Measurements from ENCODE around the gene NFIX.

Gene NFIX

DNA sequence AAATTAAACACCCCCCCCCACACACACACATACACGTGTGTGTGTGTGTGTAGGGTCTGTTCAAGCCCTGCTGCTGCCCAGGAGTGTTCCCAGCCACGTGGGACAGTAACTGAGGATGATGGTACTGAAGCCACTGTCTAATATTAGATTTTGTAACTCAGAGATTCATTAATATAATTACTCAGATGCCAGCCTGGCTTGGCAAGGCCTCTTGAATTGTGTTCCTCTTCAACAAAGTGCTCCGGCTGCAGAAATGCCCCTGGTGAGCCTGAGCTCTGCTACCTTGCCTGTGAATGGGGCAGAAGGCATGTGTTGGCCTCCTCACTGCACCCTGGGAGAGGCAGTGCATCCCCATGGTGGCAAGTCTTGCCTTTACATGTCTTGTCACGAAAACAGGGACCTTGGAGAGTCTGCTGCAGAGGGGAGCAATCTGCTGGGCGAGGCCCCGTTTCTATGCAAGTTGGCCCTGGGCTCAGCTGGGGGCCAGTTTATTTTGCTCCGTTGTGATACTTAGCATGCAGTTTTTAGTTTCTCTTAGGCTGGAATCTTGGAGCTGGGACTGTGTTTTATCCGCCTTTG lies 44.0 kb downstream of the NFIX start:
- DNase-seq = no peak

DNA sequence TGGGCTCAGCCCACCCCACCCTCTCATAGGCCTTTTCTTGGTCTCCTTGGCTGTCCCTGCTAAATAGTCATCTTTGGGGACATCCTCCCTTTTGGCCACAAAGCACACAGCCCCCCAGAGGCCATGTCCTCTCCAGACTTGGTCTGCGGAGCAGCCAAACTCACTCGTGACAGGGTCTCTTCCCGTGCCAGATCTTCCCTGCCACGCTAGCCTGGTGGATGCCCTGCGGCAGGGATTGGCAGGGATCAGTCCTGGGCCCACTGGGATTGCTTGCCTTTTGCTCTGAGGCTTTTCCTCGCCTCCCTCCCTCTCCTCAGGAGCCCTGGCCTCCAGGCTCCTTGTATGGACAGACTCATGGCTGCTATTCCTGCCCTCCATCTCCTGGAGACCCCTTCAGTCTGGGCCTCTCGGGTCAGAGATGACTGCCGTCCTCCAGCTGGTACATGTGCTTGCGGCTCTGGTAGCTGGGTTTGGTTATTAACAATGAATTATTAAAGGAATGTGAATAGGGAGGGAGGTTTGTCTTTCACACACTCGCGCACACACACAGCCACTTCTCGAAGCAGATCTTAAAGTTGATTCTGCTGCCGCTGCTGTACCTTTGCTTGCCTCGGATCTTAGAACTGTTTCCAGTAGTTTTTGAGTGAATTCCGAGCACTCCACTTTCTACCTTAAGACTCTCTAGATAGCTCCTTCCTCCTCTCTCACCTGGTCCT lies 45.1 kb downstream of the NFIX start:
- no peak for DNase-seq

DNA sequence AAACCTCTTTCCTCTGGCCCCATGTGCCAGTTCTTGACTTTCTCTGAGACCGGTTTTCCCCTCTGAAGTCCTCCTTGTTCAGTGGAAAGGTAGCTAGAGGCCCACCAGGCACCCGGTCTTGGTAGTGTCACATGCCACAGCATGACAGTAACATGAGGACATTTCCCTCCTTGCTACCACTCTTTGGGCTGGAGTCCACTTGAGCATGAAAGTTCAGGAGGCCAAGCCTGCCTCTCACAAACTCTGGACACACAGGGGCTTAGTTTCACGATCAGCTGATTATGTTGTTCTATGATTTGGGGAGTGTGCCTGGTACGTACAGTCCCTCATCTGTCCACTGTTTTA lies 45.6 kb downstream of the NFIX start:
- DNase-seq = no peak

DNA sequence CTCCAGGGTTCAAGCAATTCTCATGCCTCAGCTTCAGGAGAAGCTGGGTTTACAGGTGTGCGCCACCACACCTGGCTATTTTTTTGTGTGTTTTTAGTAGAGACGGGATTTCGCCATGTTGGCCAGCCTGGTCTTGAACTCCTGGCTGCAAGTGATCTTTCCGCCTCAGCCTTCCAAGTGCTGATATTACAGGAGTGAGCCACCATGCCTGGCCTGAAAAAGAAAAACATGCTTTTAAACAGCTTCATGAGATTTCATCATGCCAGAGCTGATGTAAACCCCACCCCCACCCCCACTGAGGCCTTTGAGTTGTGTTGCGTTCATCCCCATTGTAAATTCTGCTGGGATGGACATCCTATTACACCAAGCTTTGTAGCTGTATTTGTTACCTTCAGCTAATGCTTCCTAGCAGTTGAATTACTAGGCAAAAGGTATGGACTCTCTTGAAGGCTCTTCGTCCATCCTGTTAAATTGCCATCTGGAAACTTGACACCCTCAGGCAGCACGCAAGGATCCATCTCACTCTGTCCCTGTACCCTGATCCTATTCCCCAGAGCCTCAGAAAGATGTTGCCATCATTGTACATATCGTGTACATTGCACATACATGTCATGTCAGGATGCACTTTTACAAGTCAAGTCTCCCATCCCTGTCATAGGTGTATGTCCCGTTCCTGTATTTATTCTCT lies 47.3 kb downstream of the NFIX start:
- DNase-seq = peak in 1 of 3 experiments; percentile 13

DNA sequence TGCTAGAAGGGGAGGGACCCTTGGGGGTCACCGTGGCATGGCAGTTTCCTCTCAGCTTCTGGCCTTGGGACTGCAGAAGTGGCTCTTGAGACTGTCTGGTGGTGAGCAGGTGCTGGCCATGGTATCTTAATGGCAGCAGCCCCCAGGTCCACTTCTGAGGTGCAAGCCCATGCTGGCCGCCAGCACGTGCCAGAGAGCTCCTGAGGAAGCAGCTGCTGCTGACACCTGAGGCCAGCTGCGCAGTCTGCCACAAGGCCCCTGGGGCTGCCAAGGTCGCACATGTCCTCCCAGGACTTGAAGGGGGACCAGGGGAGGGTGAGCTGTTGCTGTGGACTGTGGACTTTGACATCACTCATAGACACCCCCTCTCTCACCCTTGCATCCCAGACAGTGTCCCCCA lies 48.0 kb downstream of the NFIX start:
- peak; percentile 15 to 91 (median 75) for DNase-seq

DNA sequence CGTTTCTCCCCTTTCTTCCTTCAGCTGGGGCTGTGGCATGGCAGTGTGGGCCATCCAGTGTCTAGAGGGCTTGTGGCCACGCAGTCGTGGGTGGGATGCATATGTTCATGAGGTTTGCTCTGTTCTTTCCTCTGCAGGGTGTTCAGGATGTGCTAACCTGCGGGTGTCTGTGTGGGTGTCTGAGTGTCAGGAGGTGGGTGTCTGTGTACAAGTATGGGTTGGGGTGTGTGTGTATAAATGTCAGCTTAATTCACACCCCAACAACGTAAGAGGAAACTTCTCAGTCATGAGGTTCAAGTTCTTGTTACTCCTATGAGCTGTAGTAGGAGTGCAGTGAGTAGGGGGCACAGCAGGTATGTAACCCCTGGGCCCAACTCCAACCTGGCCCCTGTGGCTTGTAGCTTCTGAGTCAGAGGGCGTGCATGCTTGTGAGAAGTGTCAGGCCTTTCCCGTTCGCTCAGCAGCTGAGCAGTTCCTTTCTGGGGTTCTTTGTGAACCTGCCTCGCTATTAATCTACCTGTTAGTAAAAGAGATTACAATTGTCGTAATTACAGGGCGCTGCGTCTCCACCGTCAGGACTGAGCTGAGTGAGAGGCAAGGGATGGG lies 49.1 kb downstream of the NFIX start:
- DNase-seq = peak in 2 of 3 experiments; percentile 87 to 95

DNA sequence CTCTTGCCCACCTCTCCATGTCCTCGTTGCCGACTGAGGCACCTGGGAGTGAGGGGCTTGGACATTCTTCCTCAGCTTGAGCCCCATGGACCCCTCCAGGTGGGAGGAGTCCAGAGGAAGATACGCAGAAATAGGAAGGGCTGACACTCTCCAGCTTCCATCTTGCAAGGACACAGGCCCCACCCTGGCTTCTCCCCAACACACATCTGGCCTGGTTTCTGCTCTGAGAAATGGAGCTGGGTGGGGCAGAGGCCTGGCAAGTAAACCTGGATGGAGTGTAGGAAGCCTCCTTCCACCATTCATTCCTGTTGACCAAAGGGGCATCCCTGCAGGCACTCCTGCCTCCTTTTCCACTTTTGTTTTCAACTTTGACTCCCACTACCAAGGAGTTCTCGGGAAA lies 50.5 kb downstream of the NFIX start:
- no peak for DNase-seq

DNA sequence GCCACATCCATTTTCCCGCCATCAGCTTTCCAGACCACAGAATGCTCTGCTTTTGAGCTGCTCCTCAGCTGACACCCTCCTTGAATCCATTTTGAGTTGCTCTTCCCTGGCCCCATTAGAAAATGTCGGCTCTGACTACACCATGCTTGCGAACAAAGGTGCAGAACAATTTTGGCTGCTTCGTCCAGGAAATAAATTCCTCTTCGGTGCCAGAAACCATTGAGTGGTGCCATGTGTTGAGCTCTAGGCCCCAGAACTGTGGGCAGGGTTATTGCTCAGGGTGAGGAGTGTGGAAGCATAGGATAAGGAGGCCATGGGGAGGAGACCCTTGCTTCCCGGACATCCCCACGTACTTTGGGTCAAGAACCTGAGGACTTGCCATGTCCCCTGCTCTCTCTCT lies 52.1 kb downstream of the NFIX start:
- DNase-seq = no peak

DNA sequence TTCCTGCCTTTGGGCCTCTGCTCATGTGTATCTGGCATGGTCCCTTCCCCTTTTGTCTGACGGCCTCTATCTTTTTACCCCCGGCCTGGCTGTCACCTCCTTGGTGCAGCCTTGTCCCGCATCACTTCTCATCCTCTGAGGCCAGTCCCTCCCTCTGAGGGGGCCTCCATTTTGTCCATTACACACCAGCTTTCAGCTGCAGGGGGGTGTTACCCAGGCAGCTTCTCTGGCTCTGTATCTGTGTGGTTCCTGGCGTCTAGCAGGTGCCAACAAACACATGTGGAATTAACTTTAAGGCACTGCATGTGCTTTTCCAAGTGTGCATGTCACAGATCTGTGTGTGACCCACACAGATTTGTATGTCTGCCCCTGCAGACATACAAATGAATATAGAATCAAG lies 55.0 kb downstream of the NFIX start:
- DNase-seq = no peak

DNA sequence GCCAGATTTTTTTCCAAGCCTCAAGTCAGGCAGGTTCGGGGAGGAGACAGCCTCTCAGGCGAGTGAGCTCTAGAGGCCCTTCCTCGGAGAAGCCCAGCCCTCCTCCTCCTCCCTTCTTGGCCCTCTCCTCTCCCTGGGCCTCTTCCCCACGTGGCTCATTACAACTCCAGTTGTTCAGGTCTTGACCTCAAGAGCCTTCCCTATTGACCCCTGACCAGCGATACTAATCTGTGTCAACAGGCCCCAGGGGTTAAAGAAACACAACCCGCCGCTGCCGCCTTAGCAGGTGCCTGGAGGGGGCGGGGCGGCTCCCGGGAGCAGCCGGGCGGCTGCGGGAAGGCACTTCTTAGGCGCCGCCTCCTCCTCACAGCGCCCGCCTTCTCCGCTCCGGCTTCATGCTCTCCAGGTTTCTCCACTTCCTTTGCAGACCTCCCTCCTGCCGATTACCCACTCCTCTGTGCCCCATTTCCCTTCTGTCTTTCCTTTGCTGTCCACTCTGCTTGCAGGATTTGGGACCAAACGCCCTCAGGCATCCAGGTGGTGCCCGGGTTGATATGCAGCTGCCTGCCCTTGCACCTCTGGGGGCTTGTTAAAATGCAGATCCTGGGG lies 56.4 kb downstream of the NFIX start:
- peak; percentile 79 to 91 (median 87) for DNase-seq

DNA sequence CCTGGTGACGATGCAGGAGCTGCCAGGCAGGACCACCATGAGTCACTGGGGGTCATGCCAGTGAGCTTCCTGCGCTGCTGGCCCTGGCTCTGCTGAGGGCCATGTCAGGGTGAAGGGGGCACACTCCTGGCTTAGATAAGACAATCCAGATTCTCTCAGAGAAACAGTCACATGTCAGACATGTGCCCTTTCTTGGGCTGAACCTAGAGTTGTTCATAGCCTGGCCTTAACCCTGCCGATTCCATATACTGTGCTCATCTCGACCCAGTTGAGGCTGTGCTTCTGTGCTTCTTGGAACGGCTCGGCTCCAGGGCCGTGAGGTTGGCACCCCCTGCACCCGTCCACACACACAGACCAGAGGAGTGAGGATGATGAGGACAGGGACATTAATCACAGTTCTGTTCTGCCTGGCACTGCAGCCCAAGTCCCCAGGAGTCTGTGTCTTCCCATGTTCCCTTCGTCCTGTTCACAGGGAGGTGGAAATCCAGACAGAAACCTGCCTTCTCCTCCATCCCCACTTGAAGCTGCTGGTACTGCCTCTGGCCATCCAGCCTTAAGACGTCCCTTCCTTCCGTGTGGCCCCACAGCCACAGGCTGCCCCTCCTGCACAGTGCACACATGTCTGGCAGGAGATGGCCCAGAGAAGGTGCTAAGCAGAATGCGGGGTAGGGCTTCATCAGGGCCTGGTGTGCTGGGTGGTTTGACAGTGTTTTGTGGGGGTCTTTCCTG lies 57.3 kb downstream of the NFIX start:
- DNase-seq = no peak

DNA sequence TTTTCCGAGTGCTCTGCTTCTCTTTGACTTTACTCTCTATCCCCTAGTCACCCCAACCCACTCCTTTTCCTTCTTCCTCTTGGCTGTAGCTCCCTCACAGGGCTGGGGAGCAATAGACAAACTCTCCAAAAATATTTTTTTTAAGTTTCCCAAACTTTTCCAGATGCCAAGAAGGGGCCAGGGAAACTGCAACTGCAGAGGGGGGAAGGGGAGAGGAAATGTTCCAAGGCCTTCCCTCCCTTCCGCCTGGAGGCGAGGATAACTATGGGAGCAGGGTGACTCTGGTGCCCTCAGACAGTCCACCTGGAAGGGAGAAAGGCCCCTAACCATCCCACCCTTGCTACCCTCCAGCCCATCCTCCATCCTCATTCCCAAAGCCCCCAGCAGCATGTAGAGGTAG lies 58.0 kb downstream of the NFIX start:
- no peak for DNase-seq

DNA sequence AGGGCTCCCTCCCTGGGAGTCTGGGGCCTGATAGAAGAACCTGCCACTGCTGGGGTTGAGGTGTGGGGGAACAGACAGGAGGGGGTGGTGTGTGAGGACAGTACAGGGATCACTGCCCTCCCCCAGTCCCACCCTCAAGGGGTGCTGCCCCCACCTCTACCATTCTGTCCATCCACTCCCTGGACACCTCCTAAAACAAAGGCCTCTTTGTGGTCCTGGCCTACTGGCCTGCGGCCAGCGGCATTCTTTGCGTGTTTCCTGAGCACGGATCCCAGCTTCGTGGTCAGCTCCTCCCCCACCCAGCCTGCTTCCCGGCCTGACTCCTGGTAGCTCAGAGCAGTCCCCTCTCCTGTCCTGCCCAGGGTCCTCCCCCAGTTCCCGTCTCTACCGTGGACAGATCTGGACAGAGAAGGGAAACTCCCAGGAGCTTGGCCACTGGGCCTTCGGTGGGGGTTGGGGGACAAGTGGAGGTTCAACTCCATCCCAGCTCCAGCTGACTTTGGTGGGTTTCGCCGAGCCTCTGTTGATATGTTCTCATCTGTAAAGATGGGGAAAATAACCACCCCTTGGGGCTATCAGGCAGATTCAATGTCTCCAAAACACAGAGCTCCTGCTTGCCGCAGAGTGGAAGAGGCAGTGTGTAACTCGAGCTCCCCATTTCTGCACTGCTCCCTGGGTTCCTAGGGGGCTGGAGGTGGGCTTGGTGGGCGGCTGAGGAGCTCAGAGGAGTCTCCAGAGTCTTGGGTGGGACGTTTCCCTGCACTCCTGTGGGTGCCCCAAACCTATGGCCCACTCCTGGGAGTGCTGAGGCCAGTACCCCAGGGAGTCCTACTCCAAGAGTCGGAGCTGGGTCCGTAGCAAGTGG lies 58.7 kb downstream of the NFIX start:
- DNase-seq = no peak

DNA sequence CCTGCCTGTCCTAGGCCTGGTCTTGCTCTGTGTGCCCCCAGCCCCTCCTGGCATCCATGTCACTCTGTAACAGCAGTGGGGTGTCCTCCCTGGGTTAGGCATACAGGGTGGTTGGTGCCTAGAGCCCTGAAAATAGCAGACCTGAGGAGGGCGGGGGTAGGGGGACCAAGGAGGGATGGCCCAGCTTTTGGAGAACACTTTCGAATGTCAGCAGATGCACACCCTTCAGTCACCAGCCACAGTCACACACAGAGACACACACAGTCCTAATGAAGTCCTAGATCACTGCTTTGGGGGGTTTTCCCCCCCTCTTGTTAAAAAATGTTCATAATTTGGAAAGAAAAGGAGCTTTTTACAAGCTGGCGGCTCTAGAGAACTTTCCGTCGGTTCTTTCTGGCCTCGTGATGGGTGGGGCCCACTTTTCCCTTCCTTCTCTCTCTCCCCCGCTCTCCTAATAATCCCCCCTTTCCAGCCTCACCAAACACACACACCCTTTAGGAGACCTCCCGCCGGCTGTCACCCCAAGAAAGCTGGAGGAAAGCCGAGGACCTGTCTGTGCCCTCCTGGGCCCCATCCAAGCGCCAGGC lies 59.4 kb downstream of the NFIX start:
- DNase-seq = no peak

DNA sequence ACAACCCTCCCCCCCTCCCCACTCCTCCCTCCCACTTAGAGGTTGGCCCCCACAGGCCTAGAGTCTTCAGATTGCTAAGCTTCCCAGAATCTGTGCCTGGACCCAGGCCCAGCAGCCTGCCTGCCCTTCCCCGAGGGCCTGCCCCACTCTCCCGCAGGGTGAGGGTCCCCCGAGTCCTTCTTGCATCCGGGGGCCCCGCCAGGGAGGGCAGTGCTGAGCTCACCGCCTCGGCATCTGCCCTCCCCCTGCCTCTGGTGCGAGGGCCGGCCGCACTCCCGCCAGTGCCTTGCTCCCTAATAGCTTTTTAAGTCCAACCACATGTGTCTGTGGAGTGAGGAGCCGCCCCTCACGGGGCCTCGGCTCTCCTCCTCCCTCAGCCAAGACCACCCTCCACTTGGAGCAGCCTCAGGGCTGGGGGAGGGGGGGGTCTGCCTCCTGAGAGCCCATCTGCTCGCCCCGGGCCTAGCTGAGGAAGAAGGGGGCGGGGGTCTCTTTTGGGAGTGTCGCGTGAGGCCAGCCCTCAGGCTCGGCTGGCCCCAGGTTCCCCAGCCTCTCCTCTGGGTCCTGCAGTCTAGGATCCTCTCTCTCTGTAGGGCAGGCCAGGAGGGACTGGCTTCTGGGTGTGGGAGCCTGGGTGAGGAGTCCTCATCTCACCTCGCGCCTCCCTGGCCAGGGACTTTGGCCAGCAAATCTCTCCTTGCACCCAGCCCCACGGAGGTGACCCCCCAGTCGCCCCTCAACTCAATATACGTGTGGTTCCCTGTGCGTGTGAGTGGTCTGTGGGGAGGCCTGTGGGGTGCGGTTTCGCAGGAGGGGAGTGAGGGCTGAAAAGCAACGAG lies 60.2 kb downstream of the NFIX start:
- no peak for DNase-seq

DNA sequence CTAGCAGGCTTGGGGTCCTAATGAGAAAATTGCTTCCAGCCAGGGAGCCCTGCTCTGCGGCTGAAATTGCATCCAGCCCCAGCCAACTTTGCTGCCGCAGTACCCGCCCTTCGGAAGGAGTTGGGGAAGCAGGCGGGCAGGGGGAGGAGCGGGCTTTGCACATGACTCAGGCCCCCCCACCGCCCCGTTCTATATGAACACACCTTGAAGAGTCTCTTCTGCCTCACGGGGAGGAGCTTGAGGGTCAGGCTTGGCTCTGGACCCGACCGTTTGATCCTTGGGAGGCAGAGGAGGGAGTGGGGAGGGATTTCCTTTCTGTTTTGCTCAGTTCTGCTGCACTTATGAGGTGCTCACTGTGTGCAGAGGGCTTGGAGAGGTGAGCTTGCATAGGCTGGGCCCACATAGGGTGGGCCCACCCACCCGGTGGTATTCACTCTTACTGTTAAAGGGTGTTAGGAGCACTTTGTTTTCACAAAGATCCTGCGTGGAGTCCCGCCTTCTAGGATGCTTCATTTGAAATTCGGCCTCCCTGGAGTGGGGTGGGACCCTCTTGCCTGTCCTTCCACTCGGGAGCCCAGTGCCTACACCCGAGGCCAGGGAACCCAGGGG lies 60.9 kb downstream of the NFIX start:
- peak in 1 of 3 experiments; percentile 68 for DNase-seq

DNA sequence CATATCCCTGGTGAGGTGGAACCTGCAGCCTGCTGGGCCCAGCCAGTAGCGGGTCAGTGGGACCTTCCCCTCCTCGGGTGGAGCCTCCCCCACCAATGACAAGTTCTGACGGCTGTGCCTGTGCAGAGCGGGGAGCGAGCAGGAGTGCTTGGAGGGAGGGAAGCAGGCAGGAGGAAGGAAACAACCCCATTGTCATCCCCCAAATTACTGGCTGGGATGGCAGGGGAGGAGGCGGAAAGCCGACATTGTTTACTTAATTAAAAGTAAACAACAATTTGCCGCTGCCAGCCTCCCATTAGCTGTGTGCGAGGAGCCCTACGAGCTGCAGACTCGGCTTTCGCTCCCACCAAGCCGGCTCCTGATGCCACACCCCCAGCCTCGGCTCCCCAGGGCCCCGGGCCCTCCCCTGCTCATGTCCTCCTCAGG lies 61.9 kb downstream of the NFIX start:
- peak in 2 of 3 experiments; percentile 88 to 96 for DNase-seq

DNA sequence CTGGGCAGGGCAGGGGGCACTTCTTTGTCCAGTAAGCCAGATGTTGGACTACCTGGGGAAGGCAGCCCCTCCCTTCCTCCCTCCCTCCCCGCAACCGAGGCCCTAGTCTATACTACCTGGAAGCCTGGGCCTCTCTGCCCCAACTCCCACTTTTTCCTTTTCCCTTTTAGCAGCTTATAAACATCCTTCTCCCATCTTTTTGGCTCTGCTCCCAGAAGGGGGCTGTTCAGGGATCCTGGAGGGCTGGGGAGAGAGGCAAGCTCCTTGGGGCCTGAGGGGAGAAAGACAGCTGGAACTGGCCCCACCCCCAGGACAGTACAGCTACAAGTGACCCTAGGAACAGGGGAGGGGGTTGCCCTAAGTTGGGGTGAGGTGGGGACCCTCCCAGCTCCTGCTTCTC lies 62.5 kb downstream of the NFIX start:
- peak in 1 of 3 experiments; percentile 68 for DNase-seq

DNA sequence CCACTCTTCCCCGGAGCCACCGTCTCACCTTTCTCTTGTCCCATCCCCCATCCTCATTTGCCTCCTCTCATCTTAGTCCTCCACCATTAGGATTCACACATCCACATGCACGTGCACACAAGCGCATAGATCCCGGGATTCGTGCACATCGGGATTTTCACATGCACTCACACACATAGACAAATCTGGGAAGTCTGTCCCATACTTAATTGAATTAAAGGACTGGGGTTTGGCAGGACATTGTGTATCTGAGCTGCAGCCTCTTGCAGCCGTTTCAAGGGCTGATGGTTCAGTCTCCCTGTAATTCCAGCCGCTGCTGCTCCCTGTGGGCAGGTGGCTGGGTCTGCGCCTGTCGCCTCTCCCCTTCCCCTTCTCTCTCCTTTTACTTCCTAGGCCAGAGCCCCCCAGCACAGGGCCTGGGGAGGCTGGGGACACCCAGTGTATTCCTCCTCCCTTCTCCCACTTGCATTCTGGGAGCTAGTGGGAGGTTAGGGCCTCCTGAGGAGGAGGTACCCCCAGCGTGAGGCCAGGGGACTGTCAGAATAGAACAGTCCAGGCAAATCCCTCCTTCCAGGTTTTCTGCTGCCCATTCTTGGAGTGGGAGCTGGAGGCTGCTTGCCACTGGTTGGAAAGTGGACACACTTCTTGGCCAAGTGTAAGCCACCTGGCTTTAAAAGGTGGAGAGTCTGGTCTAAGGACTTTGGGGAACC lies 63.8 kb downstream of the NFIX start:
- DNase-seq = peak in 1 of 3 experiments; percentile 28

Data from NCI-H1417 (cell line).